Posterior cingulate gyrus (tissue), 11 donors: ENCODE measurements around the gene ANXA9.

ENCODE experiments used
- DNase-seq, 10 donors: peaks; one replicate each; pipeline versions ENCODE4 v3.0.0 to v3.0.0-alpha.2; 2020 to 2021; ENCODE audit warnings: mixed read lengths in 3 of 10
- intact Hi-C: fragments of 100-400 bp; cut with DNase I; formaldehyde crosslinking; loops from one replicate; pipeline ENCODE4 v1.15.1; 2023

Gene ANXA9

DNA sequence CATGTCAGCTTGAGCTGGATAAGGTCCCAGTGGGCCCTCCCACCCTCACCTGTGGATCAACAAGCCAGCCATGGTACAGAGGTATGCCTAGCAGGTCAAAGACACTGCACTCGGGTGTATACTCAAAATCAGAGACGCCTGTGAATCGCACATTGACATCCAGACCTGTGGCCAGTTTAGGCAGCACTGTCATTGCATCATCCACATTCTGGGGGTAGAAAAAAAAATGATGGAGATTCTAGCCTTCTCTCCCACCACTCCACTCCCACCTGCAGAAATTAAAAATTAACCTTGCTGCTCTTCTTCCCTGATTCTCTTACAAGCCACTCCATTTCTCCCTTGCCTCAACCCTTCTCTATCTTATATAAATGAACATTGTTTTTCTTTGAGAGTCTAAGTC is 18.3 kb downstream of the ANXA9 start:
- intact Hi-C loops: no loop called here
- DNase-seq: no peak

DNA sequence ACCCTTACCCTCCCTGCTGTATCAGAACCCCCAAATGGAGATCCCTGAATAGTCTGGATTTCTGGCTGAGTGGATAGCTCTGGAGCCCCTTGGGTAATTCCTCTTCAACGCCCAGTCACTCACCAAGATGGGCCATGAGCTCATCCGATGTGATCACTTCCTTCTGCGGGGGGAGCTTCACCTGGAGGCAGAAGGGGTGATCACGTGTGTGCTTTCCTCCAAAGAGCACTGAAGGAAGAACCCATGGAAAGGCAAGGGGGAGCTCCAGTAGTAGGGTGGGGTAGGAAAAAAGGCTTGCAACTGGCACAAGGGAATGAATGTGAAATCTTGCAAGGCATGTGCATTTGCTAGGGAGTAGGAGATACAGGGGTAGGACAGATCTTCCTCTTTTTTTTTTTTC is 19.5 kb downstream of the ANXA9 start:
- DNase-seq: no peak
- intact Hi-C loops: no loop called here

DNA sequence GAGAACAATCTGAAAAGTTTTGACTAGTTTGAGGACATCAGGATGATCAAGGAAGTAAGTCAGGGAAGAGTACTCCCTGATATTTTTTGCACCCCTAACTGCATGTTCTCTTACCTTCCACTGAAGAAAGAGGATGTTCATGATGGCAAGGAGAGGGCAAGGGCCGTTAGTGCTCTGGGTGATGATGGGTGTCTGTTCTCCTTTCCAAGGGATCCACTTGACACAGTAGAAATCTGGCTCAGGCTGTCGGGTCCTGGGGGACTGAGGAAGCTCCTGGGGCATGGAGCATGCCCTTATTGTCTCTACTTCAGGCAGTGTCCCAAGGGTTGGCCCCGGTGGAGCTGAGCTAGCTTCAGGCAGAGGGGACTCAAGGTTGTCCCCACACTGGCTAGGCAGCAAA is 20.0 kb downstream of the ANXA9 start:
- intact Hi-C loops: no loop called here
- DNase-seq: no peak

DNA sequence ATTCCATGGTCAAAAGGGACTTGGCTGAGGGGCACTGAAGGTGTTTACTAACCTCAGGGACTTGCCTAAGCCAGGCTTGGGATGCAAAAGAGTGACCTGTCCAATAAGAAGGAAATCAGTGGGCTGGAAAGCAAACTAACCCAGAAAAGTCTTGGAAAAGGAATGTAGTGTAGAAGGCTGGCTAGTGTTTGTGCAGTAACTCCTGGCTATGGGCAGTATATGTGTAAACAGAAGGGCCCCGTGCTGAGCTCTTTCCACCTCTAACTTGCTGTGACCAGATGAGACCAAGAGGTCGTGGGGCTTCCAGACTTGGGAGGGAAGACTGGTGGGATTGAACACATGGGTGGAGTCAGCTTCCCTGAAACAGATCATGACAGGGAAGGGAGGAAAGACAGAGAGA is 20.5 kb downstream of the ANXA9 start:
- intact Hi-C loops: no loop called here
- DNase-seq: no peak

DNA sequence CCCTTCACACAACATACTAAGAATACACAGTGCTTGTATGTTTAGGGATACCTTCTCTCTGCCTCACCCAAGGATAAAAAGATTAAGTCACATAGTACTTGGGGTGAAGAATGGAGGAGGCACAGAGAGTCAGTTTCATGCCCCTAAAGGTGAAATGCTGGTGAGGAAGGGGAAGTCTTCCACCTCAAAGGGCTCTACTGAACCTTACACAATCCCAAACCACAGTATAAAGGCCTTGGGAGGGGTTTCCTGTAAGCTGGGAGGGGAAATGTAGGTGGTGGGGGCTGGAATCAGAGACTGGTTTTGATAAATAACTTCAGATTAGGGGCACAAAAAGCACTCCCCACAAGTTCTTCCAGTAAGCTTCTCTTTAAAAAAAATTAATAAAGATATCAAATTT is 21.1 kb downstream of the ANXA9 start:
- intact Hi-C loops: no loop called here
- DNase-seq: no peak

DNA sequence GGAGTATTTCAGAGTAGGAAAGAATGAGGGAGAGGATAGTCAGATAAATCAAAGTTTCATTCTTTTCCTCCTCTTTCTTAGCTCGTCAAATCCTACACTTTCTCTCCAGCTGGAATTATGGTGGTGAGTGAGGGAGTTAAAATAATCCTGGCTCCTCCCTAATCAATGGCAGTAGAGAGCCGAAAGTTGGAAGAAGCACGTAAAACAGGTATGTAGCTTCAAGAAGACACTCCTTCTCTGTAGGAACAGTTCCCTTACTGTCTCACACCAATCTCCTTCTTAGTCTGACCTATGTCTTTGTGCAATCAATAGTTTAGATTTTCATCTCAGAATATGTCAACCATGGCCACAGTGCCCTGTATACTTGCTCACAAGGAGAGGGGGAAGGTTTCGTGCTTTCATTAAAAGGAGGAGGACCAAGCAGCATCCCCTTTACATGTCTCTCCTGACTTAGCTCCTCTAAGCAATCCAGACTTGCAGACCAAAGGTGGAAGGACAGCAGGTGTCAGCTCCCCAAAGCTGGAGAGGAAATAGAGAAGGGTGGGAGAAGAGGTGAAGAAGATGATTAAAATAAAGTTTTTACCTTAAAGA is 23.7 kb downstream of the ANXA9 start:
- intact Hi-C loops: loop anchor here (5.0 kb wide), 1 partner anchor 41 kb away; the partner anchor contains the start of gene C1orf56
- no peak for DNase-seq

DNA sequence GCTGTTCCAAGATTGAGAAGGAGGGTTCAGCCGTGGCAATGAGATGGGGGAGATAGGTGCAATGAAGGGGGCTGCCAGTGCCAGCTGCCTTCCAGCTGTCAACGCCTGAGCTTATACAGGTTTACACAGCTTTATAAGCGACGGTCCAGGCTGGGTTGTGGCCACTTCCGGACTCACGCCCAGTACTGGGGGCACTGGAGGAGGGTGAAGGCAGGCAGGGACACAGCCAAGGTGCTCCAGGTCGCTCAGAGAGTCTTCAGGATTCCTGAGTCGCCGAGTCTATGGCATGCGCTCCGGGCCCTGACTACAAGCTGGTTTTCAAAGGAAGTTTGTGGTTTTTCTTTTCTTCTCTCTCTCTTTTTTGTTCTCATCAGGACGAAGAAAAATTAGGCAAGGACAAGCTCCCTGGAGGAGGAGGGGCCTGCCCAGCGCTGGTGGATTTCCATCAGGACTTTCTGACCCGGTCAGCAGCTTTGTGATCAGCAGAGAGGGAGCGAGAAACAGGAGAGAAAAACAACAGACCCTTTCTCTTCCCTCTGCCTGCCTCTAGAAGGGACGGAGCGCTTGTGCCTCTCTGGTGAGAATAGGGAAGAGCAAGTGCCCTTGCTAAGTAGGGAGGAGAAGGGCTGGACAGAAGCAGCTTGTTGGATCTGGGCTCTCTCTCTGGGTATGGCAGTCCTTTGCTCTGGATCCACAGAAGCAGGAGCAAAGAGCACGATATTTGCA is 24.4 kb downstream of the ANXA9 start, which contains the start of gene MINDY1:
MINDY1 (minus strand) TSS at position 576 of the 726 bp plus-strand sequence. CDS start 4,285 bp downstream, outside the sequence.
- intact Hi-C loops: loop anchor here (5.0 kb wide), 1 partner anchor 41 kb away; the partner anchor contains the start of gene C1orf56
- peak; percentile 43 to 96 (median 75) for DNase-seq

DNA sequence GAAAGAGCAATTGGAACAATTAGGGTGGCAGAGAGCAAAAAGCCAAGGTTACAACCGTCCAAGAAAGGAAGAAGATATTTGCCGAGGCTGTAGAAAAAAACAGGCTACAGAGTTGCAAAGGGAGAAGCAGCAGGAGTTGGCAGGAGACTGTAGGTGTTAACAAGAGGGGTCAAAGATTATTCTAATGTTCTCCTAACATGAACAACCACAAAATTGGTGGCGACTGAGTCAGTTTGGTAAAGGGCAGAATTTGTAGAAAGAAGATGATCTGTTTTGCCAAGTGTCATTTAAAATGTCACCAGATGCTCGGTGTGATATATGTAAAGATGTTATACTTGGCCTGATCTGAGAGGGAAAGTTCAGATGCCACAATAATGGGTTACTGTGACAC is 25.8 kb downstream of the ANXA9 start:
- no peak for DNase-seq
- intact Hi-C loops: loop anchor here (5.0 kb wide), 1 partner anchor 39 kb away; the partner anchor contains the start of gene C1orf56

DNA sequence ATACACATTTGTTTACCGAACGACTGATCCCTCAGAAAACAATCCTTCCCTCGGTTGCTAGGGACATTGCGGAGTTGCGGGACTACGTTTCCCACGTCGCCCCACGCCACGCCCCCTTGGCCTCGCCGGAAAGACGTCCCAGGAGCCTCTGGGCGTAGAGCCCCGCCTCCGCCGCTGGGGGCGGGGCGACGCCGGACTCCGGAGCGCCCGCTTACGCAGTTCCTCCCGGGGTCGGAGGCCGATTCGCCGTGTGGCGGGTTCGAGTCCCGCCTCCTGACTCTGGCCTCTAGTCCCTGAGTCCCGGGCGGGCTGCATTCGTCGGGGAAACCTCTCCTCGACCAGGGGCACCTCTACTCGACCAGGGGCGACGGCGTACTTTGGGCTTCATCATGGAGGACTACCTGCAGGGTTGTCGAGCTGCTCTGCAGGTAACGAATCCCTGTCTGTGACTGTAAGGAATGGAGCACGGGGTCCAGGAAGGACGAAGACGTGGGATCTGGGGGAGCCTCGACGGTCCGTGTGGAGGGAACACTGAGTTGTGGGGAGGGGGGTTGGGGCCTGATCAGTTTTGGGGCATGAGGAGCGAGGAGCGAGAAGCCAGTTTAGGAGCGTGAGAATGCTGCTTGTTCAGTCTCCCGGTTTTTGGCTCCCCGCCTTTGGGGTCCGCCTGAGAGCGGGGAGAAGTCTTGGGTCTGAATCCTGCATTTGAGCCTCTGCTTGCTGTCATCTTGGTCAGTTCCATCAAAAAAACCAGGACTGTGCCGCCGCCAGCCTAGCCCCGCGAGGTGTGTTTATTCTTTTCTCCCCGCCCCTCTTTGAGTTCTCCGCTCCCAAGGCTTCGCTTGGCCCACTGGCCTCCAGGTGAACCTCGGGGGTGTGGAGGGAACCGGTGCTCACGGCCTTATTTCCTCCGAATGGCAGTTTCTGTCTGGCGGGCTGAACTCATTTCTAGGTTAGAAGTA is 26.4 kb downstream of the ANXA9 start, which contains the start of gene PRUNE1:
PRUNE1 (plus strand) TSS at position 206 of the 962 bp plus-strand sequence; CDS start at position 390, 184 bp downstream.
- DNase-seq: peak; percentile 94 to 99 (median 96)
- intact Hi-C loops: loop anchor here (5.0 kb wide), 1 partner anchor 39 kb away; the partner anchor contains the start of gene C1orf56

DNA sequence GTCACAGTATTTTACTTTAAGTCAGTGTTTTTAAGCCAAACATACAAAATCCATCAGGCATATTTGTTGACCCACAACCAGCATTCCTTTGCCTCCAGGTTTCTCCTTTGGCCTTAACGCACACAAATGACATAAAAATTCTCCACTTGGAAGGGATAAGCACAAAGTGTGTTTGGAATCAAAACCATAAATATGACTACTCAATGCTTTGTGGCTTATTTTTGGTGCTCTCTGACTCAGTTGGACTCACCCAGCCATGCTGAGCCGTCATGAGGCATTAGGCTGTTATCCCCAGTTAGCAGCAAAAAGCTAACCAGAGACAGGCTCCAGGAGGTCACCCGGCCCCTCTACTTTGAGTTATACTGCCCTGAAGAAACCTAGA is 27.1 kb downstream of the ANXA9 start:
- no peak for DNase-seq
- intact Hi-C loops: loop anchor here (5.0 kb wide), 1 partner anchor 38 kb away; the partner anchor contains the start of gene C1orf56

DNA sequence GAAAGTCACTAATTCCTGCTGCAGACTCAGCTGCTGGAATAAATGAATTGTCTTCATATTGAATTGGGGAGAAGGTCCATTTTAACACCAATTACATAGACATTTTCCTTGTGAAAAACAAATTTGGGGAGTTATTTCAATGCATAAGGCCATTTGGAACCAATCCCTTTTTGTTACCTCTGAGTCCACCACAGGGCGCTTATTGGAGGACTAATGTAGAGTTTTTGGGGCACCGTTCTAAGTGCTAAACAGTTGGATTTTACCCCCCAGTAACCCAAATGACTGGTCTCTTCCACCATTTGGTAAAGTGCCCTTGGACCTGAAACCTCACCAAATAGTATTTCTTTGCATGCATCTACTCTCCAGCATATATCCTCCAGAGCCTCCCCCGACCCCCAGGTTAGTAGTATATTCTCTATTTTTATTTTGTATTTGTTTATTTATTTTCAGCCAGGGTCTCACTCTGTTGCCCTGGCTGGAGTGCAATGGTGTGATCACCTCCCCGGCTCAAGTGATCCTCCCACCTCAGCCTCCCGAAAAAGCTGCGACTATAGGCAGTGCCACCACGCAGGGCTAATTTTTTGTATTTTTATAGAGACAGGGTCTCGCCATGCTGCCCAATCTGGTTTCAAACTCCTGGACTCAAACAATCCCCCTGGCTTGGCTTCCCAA is 27.7 kb downstream of the ANXA9 start:
- no peak for DNase-seq
- intact Hi-C loops: loop anchor here (5.0 kb wide), 1 partner anchor 37 kb away; the partner anchor contains the start of gene C1orf56

DNA sequence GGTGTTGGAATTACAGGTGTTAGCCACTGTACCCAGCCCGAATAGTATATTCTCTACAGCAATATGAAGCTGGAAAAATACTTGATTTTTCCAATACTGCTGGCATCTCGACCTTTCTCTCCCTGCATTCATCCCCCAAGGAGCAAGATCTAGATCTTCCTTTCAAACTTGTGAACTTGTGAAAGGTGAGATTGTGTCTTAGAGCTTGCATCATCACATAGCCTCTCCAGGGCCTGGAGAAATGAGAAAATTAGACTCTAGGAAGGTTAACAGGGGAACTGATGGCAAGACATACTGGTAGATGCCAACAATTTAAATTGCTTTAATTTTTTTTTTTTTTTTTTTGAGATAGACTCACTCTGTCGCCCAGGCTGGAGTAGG is 28.2 kb downstream of the ANXA9 start:
- DNase-seq: no peak
- intact Hi-C loops: no loop called here

DNA sequence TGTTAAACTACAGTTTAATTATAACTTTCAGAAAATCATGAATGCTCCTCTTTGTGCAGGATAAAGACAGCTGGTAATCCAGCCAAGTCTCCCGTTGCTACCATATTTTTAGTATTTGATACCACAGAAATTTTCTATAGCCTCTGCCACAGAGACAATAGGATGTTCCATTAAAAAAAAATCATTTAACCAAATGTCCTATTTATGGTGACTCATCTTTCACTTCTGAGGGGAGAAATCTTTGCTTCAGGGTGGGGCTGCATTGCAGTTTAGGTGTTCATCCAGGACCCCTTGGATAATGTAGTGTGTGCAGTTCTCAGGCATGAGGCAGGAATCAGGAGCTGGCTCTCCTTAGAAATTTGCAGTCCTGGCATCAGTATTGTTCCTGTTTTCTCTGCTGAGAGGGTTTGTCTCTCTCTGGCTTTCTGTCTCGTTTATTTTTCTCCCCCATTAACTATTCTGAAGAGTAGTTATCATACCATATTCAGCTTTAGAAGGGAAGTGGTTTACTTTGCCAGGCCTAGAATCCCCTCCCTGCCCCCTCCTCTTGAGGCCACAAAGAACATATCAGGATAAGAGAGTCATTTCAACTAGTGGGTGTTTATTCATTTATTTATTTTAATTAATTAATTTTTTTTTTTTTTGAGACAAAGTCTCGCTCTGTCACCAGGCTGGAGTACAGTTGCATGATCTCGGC is 29.2 kb downstream of the ANXA9 start:
- intact Hi-C loops: no loop called here
- peak in 1 of 10 donors; percentile 15 for DNase-seq

DNA sequence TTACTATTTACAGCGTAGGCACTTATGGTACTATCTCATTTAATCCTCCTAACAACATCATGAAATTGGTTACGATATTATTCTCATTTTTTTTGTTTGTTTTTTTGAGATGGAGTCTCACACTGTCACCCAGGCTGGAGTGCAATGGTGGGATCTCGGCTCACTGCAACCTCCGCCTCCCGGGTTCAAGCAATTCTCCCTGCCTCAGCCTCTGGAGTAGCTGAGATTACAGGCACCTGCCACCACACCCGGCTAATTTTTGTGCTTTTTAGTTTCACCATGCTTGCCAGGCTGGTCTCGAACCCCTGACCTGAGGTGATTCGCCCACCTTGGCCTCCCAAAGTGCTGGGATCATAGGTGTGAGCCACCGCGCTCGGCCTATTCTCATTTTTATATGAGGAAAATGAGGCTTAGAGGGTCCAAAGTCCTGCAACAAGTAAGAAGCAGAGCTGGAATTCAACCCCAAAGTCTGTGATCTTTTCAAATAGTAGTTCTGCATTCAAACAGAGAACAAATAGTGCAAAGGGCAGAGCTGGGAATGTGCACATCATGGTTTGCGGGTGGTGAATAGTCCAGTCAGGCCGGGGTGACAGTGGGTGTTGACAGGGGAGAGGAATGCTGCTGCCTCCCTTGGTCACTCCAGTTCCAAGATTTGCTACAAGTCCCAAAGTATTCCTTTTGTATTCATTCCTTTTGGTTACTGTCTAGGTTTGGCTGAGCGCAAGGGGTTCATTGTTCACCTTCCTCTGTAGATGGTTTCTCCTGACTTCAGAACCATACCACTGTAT is 30.8 kb downstream of the ANXA9 start:
- DNase-seq: peak in 1 of 10 donors; percentile 26
- intact Hi-C loops: no loop called here

DNA sequence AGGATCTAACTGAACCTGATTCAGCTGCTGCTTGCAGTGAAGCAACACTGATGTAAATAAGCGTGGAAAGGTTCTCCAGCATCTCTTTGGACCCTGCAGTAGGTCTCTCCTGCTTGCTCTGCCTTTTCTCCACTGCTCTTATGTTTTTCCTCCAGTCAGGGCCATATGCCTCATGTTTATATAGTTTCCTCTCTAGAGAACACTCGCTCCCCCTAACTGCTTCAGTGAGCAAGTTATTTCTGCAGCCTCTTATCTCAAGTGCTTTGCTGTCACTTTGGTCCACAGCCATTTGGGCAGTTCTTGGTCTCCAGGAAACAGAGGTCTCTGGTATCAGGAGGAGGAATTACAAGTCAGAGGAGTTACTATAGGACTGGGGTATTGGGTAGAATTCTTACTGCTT is 31.4 kb downstream of the ANXA9 start:
- DNase-seq: peak in 1 of 10 donors; percentile 11
- intact Hi-C loops: no loop called here

DNA sequence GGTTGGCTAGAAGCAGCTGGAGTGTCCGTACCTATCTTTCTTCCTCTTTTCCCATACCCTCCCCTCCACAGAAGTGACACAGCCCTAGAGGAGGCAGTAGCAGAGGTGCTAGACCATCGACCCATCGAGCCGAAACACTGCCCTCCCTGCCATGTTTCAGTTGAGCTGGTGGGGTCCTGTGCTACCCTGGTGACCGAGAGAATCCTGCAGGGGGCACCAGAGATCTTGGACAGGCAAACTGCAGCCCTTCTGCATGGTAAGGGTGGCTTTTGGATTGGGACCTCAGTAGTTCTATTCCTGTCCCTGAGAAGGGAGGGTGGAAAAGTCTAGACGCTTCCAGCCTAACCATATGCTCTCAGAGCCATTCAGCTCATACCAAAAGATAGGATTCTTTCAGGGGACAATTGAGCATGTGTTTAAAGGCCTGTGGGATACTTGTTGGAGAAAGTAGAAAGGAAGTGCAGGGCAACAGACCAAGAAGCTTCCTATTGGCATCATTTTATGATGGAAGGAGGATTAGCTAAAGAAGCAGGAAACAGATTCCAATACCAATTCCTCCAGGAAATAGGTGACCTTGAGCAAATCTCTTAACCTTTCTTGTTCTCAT is 42.6 kb downstream of the ANXA9 start:
- DNase-seq: peak; percentile 36 to 95 (median 79)
- intact Hi-C loops: loop anchor here (5.0 kb wide), 1 partner anchor 133 kb away; the partner anchor contains the start of gene TNFAIP8L2

DNA sequence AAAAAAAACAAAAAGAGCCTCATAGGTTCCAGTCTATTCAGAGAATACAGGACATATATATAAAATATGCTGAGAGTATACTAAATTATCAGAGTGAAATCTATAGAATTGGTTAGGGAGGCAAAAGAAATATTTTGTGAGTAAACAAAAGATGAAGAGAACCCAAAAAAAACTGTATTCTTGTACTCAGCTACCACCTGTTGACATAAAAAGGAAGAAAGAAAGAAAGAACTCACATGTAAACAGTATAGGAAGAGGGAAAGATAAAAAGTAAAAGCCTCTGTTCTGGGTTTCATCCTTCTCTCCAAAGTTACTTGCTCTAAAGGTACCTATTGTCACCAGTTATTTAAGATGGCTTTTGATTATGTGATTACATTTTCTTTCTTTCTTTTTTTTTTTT is 44.4 kb downstream of the ANXA9 start:
- DNase-seq: no peak
- intact Hi-C loops: no loop called here

DNA sequence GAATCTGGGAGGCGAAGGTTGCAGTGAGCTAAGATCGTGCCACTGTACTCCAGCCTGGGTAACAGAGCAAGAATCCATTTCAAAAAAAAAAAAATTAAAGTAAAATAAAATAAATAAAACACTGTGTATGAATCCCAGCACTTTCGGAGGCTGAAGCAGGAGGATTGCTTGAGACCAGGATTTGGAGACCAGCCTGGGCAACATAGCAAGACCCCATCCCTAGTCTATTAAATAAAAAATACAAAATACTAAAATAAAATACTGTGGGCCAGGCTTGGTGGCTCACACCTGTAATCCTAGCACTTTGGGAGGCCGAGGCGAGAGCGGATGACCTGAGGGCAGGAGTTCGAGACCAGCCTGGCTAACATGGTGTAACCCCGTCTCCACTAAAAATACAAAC is 50.1 kb downstream of the ANXA9 start:
- intact Hi-C loops: no loop called here
- no peak for DNase-seq
